Midbrain (tissue), 1 donor: ENCODE measurements around the gene DDB1.
A peak's percentile ranks its signal among the peaks of the same experiment; 100 is the strongest.

Source experiments
- DNase-seq: peaks from one replicate; lab custom pipeline; 2025; lab: John Stamatoyannopoulos, UW

DDB1 gene

DNA sequence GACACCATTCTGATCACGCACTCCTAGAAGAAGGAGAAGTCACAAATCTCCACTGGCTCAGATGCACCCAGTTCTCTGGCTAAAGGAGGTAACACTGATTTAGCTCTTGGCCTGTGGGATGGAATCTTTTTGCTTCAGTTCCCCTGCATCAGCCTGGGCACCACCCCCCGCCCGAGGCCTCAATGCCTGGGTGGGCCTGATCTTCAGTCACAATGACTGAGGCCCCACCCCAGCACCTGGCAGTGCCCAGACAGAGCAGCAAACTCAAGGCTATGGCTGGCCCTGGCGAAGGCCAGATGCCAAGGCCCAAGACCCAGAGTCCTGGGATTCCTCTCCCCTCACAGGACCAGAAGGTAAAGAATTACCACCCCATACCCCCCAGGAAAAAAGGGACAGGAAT is 23.8 kb upstream of the DDB1 start:
- DNase-seq = no peak

DNA sequence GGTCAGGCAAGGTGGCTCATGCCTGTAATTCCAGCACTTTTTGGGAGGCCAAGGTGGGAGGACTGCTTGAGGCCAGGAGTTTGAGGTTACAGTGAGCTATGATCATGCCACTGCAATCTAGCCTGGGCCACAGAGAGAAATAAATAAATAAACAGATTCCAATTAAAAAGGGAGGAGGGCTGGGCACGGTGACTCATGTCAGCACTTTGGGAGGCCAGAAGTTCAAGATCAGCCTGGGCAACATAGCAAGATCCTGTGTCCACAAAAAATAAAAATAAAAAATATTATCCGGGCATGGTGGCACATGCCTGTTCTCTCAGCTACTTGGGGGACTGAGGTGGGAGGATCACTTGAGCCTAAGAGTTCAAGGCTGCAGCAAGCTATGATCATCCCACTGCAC is 21.3 kb upstream of the DDB1 start:
- DNase-seq = no peak

DNA sequence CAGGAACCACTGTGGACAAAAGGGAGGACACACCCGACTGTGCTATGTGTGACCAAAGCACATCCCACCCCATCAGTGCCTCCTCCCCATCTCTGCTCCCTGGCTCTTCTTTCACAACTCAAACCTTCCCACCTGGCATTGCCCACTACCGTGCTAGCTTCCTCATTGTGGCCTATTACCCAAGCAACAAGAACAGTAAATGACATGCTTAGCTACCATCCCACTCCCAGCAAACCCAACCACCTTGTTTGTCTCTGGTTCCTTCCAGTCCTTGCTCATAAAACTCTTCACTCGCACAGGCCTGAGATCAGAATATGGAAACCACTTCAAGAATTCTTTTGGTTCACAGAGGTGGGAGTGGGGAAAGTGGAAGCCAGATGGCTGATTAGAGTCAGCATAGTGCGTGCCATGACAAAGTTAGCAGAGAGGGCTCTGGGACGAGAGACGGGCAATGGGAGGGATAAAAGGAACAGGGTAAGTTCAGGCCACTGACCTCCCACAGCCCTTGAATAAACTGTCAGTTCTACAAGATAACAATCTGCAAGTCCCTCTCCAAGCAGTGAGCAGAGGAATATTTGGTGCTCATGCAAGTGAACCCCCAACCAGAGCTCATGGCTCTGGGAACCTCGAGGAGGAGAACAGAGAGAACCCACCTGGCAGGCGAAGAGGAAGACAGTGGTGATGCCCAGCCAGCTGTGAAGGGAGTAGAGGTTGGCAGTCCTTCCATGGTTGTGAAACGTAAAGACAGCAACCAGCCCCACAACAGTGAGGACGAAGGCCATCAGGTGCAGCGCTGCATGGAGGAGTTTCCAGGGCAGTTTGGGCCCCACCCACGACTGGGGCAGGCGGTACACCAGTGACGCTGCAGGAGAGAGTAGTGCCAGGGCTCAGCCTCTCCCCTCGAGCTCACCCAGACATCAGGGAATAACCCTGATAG is 20.5 kb upstream of the DDB1 start:
- no peak for DNase-seq

DNA sequence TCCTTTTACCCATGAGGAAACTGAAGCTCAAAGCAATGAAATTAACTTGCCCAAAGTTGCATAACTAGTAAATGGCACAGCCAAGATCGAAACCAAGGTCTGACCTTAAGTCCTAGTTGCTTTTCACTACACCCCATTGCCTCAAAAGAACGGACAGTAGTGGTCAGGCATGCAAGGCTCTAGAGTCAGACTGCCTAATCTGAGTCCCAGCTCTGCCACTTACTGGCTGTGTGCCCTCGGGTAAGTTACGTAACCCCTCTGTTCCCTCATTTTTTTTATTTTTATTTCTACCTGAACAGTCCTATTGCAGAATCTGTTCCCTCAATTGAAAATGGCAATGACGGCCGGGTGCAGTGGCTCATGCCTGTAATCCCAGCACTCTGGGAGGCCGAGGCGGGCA is 19.1 kb upstream of the DDB1 start:
- DNase-seq = no peak

DNA sequence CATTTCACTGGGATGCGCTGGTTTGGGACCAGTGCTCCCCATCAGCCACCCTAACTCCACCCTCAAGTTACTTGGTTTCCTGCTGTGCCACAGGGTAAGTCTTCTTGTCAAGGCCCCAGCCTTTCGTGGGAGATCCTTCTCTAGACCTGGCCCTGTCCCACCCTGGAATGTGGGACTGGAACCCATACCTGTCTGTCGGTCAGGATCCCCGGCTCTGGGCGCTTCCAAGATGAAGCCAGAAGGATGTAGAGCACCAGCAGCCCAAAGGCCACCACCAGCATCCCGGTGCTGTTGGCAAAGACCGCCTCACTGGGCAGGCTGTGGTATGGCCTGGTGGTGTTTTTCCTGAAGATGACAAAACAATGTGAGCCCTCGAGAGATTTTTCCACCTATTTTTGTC is 17.9 kb upstream of the DDB1 start:
- no peak for DNase-seq

DNA sequence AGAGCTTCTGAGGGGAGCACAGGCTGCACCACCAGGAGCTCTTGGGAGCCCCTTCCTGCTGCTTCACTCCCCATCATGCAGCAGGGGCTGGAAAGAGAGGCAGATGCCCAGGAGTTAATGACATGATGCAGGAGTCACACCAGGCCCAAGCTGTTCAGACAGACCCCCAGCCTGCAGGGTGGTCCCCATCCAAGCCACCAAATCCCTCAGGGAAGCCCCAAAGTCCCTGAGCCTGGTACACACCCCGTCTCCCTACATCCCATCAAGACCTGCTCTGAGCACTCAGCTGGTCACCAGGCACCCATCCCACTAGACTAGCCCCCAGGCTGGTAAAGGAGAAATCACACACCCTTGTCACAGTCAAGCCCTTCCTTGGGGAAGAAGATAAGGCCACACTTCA is 17.4 kb upstream of the DDB1 start:
- DNase-seq = no peak

DNA sequence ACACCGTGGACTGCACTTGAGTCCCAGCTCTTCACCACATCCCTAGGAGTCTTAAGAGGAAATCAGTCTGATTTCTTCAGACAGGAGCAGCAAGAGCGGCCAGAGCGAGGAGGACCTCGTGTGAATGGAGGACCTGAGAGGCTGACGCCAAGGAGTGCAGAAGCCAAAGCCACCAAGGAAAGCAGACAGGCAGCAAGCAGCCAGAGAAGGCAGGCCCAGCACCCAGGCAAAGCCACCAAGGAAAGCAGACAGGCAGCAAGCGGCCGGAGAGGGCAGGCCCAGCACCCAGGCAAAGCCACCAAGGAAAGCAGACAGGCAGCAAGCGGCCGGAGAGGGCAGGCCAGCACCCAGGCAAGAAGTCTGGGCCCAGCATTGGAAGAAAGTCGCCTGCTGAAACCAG is 17.0 kb upstream of the DDB1 start:
- DNase-seq = no peak

DNA sequence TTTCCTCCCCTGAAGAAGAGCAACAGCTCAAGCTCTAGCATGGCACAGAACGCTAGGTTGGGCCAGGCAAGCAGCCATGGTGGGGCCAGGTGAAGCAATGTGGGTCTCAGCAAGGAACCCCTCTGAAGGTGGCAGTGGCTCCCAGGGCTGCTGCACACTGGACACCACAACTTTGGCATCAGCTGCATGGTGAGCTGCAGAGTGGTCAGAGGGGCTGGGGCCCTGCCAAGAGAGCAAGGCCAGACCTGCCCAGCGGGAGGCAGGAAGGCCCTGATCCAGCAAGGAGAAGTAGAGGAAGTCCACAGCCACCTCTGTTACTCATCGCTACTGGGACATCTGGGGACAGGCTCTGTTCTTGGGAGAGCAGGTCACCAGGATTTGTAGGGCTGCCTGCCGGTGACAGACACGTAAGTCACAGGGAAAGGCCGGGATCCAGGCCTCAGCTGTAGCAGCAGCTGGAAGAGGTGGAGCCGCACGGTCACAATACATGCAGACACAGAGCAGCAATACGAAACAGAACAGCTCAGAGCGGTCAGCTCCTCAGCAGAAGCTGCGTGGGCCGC is 16.4 kb upstream of the DDB1 start:
- no peak for DNase-seq

DNA sequence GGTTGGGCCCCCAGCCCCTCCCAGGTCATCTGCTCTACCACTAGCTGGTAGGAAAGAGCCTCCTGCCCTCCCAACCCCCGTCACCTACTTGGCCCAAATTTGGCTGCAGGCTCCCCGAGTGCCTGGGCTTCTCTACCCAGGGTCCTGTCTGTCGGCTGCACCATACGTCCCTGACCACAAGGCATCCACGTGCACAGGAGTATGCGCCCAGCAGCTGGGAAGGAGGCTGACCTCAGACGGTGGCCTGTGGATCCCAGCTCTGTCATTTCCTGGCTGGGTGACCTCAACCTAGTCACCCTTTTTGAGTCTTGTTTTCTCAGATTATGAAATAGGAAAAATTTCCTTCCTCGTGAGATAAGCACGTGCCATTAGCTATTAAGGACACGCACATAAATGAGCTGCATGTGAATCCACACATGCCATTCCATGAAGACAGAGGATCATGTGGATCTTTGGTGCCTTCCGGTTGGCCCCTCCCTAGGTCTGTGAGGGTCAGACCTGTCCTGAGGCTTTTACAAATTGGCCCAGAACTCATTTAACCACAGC is 15.1 kb upstream of the DDB1 start:
- no peak for DNase-seq

DNA sequence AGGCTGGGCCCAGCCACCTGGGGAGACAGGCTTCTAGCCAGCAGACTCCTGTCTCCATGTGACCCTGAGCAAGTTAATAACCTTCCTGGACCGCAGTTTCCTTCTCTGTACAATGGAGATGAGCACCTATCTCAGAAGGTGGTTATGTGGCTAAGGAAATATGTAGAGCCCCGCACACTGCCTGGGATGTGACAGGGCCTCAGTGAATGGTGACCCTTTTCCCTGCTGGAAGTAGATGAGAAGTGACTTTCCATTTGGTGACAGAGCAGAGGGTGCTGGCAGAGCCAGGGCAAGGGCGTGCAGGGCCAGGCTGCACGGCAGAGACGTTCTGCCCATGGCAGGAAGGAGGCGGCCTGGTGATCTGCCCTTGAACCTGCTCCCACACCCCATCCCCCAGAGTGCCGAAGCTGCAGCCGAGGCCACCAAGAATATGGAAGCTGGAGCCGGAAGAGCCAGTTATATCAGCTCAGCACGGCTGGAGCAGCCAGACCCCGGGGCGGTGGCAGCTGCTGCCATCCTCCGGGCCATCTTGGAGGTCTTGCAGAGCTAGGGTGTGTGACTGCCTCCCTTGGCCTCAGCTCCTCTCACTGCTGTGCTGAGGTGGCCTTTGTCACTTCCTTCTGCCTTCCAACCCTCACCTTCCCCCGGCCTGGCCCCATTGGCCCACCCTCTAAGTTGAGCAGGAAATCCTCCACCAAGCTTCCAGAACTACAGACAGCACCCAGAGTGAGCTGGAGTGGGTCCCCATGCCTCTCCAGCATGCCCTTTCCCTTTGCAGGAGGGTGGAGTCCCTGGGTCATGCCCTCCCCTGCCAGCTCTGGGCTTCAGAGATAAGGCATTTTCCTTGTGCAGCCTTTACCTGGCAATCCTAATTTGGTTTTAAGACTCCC is 13.3 kb upstream of the DDB1 start:
- no peak for DNase-seq

DNA sequence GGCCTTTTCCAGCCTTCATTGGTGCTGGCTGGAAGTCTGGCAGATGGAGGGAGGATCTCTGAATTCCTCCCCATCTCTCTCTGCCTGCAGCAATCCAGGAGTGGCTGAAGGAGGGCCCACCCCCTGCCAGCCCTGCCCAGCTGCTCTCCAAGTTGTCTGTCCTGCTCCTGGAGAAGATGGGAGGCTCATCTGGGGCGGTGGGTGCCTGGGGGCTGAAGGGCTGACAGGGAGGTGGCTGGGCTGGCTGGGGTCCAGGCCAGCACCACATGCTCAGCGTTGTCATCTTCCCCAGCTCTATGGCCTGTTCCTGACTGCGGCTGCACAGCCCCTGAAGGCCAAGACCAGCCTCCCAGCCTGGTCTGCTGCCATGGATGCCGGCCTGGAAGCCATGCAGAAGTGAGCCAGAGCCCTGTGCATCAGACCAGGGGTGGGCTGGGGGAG is 12.3 kb upstream of the DDB1 start:
- no peak for DNase-seq

DNA sequence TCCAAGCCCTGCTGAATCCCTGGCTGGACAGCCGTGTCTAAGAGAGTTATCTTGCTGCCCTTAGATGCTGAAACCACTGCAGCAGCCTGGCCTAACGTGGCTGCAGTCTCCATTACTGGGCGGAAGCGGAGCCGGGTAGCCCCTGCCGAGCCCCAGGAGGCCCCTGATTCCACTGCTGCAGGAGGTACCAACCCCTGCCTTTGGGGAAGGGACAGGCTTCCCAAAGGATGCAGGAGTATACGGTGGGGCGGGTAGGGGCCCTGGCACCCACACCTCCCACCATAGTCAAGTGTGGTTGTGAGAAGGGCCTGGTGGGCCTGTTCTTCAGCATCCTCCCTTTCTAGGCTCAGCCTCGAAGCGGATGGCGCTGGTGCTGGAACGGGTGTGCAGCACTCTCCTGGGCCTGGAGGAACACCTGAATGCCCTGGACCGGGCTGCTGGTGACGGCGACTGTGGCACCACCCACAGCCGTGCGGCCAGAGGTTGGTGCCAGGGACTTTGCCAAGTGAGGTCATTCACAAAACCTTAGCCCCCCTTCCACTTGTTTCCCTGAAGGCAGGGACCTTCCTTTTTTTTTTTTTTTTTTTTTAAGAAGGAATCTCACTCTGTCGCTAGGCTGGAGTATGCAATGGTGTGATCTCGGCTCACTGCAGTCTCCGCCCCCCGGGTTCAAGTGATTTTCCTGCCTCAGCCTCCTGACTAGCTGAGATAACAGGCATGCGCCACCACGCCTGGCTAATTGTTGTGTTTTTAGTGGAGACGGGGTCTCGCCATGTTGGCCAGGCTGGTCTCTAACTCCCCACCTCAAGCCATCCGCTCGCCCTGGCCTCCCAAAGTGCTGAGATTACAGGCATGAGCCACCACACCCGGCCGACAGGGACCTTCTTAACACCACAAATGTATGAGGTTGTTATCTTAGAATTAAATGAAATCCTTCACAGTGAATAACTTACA is 11.2 kb upstream of the DDB1 start:
- no peak for DNase-seq

DNA sequence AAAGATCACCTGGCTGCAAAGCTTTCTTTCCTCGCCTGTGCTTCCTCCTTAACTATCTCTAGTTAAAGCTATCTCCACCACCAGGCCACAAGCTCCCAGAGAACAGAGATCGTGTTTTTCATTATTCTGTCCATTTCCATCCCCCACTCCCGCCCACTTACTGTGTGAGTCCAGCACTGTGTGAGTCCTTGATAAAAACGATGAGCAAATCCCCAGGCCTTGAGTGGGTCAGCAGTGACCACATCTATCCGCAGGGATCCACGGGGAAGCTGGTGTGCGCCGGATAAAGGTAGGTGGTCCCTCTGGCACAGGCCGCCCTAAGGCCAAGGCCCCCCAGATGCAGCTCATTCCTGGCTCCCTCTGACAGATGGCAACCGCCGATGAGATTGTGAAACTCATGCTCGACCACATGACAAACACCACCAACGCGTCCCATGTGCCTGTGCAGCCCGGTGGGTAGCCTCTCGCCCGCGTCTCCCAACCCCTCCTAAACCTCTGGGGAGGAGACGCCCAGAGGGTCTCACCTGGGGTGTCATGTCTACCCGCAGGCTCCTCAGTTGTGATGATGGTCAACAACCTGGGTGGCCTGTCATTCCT is 9.4 kb upstream of the DDB1 start:
- DNase-seq = no peak

DNA sequence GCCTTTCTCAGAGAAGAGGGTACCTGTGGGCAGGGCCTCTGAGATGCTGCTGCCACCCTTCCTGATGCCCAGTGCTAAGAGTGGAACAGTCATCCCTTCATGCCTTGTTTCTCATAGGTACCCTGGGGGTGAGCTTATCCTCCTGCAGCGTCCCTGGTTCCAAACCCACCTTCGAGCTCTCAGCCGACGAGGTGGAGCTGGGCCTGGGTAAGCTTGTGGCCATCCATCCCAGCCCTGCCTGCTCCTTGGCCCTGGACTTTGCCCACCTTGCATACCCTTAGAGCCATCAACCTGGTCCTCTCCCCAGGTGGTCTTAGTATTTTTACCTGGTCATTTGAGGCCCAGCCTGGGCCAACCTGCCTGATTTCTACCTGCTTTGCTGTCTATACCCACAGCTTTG is 8.8 kb upstream of the DDB1 start:
- no peak for DNase-seq

DNA sequence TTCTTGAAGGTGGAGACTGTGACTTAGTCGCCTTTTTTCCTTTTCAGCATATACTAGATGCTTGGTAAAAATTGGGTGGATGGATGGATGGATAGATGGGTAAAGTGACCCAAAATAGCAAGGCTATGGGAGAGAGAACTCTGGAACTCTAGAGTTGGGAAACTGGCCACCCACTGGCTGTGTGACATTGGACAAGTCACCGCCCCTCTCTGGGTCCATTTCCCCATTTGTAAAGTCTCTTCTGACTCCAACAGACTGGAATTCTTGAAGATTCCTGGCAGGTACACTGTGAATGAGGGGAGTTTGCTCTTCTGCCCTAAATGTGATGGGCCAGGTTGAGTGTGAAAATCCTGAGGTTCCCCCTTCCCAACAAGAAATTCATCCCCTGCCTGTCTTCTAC is 8.1 kb upstream of the DDB1 start:
- DNase-seq = no peak

DNA sequence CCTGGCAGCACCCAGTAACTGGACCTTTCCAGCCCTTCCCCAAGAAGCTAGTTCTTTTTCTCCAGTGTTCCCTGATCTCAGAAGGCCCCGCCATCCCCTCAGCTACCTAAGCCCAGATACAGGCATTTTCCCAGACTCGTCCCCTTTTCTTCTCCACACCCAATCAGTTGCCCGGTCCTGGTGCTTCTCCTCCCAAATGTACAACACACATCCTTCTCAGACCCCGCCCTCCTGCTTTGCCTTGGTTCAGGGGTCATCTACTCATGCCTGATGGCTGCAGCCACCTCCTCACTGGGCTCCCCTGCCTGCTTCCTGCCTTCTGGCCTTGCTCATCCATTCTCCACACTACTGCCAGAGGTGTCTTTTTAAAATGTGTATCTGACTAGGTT is 6.6 kb upstream of the DDB1 start:
- no peak for DNase-seq

DNA sequence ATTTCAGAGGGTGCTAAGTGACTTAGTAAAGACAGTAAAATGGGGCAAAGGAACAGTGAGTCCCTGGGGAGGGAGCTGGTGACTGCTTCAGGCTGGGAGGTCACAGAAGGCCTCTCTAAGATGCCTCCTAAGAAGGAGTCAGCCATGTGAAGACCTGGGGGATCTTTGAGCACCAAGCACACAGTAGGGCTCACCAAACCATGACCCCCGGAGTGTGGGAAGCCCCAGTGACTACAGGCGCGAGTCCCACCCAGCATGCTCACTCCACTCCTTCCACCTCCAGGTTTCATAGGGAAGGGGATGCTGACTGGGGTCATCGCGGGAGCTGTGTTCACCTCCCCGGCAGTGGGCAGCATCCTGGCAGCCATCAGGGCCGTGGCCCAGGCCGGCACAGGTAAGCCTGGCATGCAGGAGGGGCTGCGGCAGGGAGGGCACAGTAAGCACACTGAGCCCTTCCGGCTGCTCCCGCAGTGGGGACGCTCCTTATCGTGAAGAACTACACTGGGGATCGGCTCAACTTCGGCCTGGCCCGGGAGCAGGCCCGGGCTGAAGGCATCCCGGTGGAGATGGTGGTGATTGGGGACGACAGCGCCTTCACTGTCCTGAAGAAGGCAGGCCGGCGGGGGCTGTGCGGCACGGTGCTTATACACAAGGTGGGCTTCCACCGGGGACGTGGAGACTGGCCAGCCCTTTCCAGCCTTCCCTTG is 6.0 kb upstream of the DDB1 start:
- no peak for DNase-seq

DNA sequence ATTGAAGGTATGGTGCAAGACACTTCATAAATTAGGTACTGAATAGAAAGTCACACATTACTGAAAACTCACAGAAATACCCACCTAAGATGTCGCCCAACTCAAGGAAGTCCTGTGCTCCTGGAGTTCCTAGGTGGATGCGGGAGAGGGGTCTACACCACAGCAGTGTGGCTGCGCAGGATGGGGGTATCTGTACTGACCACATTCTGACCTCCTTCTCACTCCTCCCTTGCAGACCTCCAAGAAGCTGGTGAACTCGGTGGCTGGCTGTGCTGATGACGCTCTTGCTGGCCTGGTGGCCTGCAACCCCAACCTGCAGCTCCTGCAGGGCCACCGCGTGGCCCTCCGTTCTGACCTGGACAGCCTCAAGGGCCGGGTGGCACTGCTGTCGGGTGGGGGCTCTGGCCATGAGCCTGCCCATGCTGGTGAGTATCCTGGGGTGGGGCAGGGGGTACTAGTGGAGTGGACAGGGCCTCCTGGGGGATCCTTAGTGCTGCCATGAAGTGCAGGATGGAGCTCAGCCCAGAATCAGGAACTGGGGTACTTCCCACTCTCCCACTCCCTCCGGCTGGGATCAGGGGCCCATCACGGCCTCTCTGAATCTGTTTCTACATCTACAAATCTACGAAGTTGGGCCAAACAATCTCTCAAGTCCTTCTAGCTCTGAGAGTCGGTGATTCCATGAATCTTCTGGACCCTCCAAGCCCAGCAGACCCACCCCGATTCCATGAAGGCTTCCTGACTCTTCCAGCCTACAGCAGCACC is 5.0 kb upstream of the DDB1 start:
- DNase-seq = no peak

DNA sequence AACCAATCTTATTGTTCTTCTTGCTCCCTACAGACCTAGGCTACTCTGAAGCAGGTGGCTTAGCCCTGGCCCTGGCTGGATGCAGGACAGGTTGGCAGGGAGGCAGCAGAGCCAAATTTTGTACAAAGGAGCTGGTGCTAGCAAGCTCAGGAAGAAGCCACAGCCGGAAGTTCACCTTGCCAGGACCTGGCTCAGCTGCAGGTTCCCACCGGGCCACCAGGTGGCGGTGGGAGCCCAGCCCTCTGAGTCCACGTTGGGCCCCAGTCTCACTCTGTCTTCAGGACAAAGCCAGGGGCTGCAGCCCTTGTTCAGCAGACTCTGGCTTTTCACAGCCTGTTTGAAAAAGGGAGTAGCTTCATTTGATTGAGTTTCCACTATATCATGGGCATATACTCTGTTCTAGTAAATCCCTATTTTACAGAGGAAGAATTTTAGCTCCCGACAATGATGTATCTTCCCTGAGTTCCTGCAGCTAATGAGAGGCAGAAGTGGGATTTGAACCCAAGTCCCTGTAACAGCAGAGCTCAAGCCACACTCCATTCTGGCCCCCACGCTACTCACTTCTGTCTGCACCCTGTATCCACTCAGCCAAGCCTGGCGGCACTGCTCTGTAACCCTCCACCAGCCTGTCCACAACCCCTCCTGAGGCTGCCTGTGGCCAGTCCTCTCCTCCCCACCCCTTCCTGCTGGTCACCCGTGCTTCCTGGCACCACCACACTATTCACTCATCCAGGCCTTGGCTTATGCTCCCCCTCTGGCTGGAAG is 3.4 kb upstream of the DDB1 start:
- peak; percentile 66 for DNase-seq
